Ovary (tissue), 3 donors: ENCODE data around the gene HNRNPAB.

ENCODE experiments used
- POLR2A ChIP-seq: fragments of 450-650 bp; IDR thresholded peaks from one replicate; pipeline ENCODE4 v1.6.1; 2017; ENCODE audit warnings: antibody characterized with exemption, mild to moderate bottlenecking, moderate library complexity
- TF ChIP-seq, protein P1 (sequence below), 3 donors: fragments of 450-650 bp in 2 of 3; fragments of 200-600 bp in 1 of 3; IDR thresholded peaks; one replicate each; pipeline versions ENCODE4 v1.5.1 to v1.8.0; 2016 to 2022; ENCODE audit warnings: antibody characterized with exemption in 3 of 3, mild to moderate bottlenecking in 1 of 3
- donor health status: DM: no; HTN: no; CAD: no.

- no peak for TF ChIP-seq POLR2A
- TF ChIP-seq, protein P1, sequence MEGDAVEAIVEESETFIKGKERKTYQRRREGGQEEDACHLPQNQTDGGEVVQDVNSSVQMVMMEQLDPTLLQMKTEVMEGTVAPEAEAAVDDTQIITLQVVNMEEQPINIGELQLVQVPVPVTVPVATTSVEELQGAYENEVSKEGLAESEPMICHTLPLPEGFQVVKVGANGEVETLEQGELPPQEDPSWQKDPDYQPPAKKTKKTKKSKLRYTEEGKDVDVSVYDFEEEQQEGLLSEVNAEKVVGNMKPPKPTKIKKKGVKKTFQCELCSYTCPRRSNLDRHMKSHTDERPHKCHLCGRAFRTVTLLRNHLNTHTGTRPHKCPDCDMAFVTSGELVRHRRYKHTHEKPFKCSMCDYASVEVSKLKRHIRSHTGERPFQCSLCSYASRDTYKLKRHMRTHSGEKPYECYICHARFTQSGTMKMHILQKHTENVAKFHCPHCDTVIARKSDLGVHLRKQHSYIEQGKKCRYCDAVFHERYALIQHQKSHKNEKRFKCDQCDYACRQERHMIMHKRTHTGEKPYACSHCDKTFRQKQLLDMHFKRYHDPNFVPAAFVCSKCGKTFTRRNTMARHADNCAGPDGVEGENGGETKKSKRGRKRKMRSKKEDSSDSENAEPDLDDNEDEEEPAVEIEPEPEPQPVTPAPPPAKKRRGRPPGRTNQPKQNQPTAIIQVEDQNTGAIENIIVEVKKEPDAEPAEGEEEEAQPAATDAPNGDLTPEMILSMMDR (IDR thresholded peaks at IDR 0.05) = no peak
These were observed 36.0 kb downstream of the HNRNPAB start for GRCh38 chr5:178240341-178240741.
